Adipose tissue (tissue), 3 donors: ENCODE measurements around the gene IRF2. TPM values are rescaled to one million over a fixed set of nuclear protein-coding genes. Genes with fewer than 3 reads are reported as not detected.
A peak's percentile ranks its signal among the peaks of the same experiment; 100 is the strongest.
"Not testable (repeated sequence)": the region's sequence is repeated elsewhere in the genome, so short reads cannot be mapped to it uniquely, and the experiment has no call there.

ENCODE experiments used
- H3K27ac ChIP-seq: one replicate; pipeline ENCODE4 v1.5.1; 2013; ENCODE audit warnings: low read depth, low read length
- WGBS, 3 donors: extraction: QIAGEN DNeasy Blood & Tissue Kit; methylation state at CpG; one replicate each; pipeline ENCODE4 v1.1.7; 2013; 5-methylcytosine and 5-hydroxymethylcytosine counted together
- polyA plus RNA-seq, 3 donors: library from polyadenylated mRNA; stranded (reverse); fragments of 200-250 nt; gene quantifications; one replicate each; pipeline ENCODE4 v1.2.3, GENCODE V29; 2013
- donor health status: healthy with polysubstance abuse.
- donor health status: Bipolar disorder and iron deficiency.
- donor health status: healthy.

Gene IRF2
- polyA plus RNA-seq, 3 donors: 12.6 to 22.8 (median 18.9) TPM

DNA sequence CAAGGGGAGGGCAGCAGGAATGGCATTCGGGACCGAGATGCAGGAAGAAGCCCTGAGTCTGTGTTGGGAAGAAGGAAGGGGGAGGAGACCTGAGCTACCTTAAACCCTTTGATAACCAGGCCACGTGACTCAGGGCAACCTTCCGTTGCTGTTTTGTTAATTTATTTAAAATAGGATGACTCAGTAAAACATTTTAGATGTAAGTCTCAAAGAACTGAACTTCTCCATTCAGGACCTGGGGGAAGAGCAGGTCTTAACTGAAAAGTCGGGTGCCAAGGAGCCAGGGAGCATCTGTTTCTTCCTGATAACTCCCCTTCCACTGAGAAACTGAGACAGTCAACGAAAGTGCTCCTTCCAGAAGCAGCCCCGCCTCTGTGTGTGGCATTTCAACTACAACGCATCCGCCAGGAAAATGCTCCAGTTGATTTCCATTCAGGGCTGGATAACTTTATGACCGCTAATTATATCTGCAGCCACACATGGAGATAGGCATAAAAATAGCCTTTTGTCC is 88.0 kb downstream of the IRF2 start:
- WGBS, 3 donors: 54 to 58% (median 57%) methylated on average over 10 of the region's 10 CpGs
- H3K27ac ChIP-seq: no peak overlapping the region

DNA sequence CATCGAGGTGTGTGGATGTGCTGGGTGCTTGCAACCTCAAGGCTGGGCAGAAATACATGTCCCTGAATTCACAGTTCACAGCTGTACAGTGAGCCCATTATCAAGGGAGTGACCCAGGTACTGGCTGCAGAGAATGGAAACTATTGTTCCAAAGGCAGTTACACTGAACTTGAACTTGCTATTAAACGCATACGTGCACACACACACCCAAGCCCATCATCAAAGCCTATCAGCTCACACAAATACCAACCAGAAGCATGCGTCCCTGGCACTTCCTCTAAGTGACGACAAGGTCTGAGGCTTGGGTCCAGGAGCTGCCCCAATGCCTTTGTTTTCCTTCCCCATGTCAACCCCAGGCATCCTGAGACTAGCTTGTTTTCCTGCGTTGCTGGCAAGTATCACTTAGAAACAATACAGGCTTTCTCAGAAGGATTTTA is 88.6 kb downstream of the IRF2 start:
- WGBS, 3 donors: 36 to 55% (median 53%) methylated on average over 6 of the region's 6 CpGs
- no peak overlapping the region for H3K27ac ChIP-seq

DNA sequence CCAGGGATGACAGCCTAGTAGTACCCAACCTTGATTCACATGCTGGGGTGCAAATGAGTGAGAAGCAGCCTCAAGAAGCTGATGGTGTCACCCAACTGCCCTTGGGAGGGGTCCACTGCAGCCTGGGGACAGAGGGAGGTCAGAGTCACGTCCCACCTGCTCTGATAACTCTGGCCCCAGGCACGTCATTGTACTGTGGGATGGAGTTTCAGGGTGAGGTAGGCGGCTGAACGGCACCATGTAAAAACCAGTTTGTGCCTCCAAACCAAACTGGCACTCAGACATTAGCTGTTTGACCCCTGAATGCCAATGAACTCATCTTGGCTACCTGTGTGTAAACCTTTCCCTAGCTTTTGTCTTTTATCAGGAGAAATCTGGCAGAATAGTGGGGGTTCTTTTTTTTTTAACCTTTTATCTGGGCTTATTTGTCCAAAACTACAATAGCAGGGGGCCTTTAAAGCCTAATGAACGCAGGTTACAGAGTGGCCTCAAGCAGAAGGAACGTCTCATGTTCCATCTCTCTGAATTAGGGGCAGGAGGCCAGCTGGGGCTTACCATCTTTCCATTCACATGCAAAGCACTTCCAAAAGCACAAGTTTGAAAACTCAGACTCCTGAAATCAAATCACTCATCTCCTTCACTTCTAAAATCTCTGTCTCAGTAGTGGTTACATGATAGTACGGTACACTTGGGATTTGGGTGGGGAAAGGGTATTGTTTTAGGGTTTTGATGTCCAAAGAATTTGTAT is 89.4 kb downstream of the IRF2 start:
- peak overlapping the region; percentile 21 for H3K27ac ChIP-seq
- 69 to 77% (median 77%) methylated on average over 7 of the region's 7 CpGs for WGBS, 3 donors

DNA sequence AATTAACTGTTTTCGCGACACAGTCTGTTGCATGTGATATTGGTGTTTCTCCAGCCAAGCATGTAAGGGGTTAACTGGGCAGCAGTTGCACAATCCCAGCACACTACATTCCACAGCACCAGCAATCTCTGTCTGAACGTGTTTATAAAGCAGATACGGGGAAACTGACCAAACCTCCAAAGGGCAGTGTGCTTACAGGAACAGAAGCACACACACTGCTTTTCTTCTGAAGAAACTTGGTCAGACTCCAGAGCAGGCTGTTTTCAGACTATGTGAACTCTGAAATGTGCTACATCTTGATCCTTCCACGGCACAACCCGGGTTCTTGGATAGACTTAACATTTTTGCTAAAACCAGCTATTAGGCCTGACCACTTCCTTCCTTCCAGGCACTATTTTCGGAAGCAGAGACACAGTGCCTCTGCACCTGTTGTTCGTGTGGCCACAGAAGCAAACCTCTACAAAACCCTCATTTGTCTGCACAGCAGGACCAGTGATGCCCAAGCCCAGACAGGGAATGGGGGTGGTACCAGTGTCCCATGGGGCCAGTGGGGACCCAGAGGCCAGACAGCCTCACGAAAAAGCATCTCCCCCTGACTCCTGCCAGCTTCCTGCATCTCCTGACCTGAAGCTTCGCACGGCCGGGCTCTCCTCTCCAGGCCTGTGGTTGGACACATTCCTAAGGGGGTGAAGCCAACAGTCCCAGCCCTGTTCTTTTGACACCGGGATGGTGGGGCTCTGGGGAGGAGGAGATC is 90.1 kb downstream of the IRF2 start:
- WGBS, 3 donors: 11 to 16% (median 14%) methylated on average over 13 of the region's 13 CpGs
- H3K27ac ChIP-seq: peak overlapping the region; percentile 21

DNA sequence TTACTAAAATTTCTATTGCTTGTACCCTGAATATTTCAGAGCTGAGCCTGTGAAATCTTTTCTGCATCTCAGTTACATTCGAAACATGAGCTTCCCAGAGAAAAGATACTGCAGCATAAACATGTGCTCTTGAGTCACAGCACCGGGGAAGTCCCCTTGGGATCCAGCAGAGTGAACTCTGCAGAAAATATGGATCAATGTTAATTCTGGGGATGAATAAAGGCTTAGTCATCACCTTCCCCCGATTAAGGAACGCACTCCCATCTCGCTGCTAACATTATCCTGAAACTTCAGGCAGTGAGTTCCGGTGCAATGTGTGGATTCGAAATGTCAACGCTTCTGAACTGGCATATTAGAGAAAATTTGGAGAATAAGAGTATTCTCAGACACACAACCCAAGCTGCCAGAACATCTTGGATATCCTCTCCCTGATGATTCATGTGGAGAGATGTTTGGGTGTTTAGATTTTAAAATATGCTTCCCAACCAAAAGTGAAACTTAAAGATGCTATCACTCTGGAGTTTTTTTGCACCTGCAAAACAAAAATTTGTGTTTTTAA is 90.8 kb downstream of the IRF2 start:
- WGBS, 3 donors: 24 to 27% (median 25%) methylated on average over 8 of the region's 8 CpGs
- no peak overlapping the region for H3K27ac ChIP-seq

DNA sequence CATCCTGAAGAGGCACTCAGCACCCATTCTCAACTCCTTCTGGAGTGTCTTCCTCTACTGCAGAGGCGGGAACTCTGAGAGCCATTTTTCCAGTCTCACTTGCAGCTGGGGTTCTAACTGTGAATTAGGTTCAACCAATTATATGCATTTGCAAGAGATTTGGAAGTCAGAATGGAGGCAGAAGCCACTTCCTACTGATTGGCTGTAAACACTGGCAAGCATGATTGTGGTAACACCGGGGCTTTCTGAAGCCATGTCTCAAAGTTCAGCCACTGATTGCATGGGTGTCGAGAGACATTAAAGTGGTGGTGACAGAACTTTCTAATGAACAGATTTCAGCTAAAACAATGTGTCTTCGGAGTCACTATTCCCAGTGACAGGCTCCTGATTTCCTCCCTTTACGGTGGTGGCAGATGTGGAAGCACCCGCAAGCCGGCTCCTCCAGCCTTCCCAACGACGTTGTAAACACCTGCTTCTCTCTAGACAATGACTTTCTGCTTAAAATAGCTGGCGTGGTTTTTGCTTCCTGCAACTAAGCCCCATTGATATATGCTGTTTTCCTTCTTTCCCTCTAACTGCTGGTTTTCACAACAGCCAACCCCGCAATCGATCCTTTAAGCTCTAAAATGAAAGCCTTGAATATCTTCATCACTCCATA is 92.0 kb downstream of the IRF2 start:
- no peak overlapping the region for H3K27ac ChIP-seq
- 19 to 37% (median 37%) methylated on average over 12 of the region's 12 CpGs for WGBS, 3 donors

DNA sequence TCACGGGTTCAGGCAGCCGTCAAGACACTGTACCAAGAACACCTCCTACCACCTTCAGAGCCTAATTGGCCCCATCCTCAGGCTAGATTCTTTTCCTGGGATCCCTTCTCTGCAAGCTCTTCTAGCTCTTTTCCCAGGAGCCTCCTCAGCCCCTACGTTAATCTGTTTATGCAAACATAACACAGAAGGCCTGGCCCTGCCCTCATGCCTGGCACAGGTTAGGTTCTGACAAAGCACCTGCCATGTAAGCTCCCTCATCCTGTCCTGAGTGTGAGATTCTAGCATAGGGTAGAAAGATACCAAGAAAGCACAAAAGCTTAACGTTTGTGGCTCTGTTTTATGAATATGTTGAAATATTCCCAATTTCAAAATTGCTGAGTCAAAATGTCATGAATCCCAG is 93.6 kb downstream of the IRF2 start:
- 57 to 69% (median 68%) methylated on average over 4 of the region's 4 CpGs for WGBS, 3 donors
- H3K27ac ChIP-seq: no peak overlapping the region

DNA sequence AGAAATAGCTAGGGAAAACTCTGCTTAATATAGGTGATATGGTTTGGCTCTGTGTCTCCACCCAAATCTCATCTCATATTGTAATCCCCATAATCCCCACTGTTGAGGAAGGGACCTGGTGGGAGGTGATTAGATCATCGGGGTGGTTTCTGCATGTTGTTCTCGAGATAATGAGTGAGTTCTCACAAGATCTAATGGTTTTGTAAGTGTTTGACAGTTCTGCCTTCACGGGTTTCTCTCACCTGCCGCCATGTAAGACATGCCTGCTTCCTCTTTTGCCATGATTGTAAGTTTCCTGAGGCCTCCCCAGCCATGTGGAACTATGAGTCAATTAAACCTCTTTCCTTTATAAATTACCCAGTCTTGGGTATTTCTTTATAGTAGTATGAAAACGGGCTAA is 94.1 kb downstream of the IRF2 start:
- not testable (repeated sequence) for H3K27ac ChIP-seq
- WGBS, 3 donors: 82 to 98% (median 82%) methylated on average over 5 of the region's 5 CpGs

DNA sequence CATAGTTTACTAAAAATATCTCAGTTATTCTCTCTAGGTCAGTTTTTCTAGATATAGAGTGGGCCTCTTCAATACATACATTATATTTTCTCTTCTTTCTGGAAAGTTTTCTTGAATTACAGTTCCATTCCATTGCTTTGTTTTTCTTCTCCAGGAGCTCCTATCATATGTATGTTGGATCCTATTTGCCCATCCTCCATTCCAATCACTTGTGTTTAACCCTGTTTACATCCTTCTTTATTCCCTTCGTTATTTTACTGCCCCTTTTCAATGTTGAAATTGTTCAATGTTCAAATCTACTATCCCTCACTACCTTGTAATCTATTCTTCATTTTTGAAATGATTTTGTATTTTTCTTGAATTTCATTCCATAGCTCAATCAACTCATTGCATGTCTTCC is 97.4 kb downstream of the IRF2 start:
- WGBS, 3 donors: 88 to 100% (median 100%) methylated on average over 1 of the region's 1 CpG
- H3K27ac ChIP-seq: no peak overlapping the region

DNA sequence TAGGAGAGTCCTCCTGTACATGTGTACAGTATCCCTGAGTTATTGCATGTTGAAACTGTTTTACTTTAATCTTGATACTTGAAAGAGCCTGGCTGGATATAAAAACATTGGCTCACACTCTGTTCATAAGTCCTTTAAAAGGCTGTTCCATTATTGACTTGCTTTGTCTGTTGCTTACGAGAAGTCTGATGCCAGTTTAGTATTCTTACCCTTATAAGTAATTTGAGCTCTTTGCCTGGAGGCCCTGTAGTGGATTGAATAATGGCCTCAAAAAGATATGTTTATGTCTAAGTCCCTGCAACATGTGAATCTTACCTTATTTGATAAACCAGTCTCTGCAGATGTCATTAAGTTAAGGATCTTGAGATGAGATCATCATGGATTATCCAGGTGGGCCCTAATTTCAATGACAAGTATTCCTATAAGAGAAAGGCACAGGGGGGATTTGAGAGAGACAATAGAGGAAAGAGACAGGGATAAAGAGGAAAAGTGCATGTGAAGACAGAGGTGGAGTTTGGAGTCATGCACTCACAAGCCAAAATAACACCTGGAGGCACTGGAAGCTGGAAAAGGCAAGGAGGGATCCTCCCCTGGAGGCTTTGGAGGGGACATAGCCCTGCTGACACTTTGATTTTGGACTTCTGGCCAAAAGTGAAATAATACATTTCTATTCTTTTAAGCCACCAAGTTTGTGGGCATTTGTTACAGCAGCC is 98.1 kb downstream of the IRF2 start:
- 95 to 99% (median 95%) methylated on average over 1 of the region's 1 CpG for WGBS, 3 donors
- H3K27ac ChIP-seq: no peak overlapping the region

DNA sequence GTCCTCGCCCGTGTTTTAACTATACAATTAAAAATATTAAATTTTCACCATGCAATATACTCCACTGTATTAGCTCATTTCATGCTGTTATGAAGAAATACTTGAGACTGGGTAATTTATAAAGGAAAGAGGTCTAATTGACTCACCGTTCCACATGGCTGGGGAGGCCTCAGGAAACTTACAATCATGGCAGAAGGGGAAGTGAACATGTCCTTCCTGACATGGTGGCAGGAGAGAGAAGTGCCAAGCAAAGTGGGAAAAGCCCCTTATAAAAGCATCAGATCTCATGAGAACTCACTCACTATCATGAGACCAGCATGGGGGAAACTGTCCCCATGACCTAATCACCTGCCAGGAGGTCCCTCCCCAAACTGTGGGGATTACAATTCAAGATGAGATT is 98.7 kb downstream of the IRF2 start:
- not testable (repeated sequence) for H3K27ac ChIP-seq
- 77 to 90% (median 81%) methylated on average over 3 of the region's 3 CpGs for WGBS, 3 donors

DNA sequence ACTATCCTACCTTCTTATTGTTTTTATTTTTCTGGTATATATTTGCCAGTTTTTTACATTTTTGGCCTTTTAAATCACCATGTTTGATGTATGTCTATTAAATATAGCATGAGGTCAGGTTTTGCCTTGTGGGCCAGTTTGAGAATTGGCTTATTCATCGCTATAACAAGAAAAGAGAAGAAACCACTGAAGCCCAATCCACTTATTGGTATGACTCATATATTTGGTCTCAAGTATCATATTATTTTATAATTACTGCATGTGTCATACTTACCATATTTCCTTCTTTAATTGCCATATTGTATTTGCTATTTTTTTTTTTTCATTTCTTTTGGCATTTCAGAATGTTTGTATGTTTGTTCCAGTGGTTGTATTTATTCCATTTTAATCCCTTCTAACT is 99.3 kb downstream of the IRF2 start:
- WGBS, 3 donors: 87 to 100% (median 89%) methylated on average over 1 of the region's 1 CpG

DNA sequence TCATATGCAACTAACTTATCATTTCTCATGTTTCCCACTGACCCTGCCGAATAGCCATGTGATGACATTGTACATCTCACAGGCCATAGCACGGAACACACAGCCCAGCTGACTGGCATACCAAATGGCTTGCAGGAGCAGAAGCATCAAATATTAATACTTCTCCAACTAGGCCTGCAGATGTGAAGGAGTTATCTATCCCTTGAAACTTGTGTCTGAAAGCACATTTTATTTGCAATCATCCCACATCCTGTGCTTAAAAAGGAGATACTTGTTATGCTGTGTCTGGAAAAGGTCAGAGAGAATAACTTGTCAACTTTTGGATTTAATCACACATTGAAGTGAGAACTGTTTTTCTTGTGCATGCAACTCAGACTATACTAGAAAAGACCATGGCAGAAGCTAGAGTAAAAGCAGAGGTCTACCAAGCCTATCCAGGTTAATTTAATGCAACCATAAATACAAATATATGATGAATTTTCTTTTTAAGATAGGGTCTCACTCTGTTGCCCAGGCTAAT is 100.4 kb downstream of the IRF2 start:
- H3K27ac ChIP-seq: no peak overlapping the region
- 83 to 90% (median 87%) methylated on average over 2 of the region's 2 CpGs for WGBS, 3 donors

More for the DNA sequence above, 99.3 kb downstream of the IRF2 start:
- H3K27ac ChIP-seq: no peak overlapping the region

DNA sequence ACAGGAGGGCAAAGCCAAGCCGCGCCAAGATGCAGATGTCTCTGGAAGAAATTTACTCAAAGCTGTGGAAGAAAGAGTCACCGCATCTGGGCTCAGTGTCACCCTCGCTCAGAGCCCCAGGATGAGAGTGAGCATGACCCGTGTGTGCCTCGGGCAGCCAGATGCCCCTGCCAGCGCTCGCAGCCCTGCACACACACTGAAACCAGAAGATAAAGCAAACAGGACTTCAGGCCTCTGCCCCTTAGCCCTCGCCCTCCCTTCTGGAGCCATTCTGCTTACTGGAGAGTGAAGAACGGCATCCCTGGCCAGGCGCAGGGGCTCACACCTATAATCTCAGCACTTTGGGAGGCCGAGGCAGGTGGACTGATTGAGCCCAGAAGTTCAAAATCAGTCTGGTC is 103.0 kb downstream of the IRF2 start:
- WGBS, 3 donors: 83 to 93% (median 84%) methylated on average over 12 of the region's 12 CpGs
- no peak overlapping the region for H3K27ac ChIP-seq

DNA sequence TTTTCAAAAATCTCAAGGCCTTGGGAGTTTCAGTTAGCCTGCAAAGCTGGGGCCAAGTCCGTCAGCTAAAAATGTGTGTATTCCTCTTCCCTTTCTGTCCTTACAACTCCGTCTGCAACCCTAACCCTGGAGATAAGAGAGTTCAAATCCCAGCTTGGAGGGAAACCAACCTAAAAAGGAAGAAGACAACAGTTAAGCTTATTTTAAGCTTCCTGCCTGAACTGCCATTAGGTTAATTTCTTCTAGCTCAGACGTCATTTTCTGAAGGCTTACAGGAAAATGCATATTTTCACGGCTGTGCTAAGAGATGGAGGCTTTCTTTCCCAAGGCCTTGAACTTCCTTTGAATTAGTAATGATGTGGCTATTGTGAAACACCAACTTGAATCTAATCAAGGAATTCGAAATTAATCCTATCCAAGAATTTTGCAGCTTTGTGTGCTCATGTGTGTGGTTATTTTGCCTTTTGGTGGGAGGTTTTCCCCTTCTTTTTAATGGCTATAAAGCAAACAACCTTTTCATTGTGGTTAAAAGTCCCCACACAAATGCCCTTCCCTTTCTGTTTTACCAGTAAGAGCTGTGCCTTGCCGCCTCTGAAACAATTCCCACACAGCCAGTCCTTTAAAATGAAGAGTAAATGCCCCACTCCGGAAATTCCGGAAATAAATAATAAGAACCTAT is 103.5 kb downstream of the IRF2 start:
- WGBS, 3 donors: 47 to 74% (median 52%) methylated on average over 8 of the region's 8 CpGs
- H3K27ac ChIP-seq: no peak overlapping the region

DNA sequence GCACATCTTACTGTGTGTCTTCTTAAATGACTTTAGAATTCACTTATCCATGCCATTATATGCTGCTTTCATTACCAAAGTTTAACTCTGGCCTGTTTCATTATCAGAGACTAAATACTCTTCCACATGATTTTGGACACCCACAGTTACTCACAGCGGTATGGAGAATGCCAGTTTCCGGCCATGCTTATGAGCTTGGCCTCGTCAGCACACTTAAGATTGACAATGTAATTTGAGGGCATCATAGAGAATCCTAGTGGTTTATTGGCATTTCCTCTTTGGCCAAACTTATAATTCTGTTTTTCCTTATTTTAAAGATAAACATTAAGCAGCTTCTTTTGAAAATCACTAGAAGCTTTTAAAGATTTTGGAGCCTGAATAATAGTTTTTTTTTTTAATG is 104.5 kb downstream of the IRF2 start:
- WGBS, 3 donors: 91 to 94% (median 93%) methylated on average over 3 of the region's 3 CpGs
- H3K27ac ChIP-seq: no peak overlapping the region

DNA sequence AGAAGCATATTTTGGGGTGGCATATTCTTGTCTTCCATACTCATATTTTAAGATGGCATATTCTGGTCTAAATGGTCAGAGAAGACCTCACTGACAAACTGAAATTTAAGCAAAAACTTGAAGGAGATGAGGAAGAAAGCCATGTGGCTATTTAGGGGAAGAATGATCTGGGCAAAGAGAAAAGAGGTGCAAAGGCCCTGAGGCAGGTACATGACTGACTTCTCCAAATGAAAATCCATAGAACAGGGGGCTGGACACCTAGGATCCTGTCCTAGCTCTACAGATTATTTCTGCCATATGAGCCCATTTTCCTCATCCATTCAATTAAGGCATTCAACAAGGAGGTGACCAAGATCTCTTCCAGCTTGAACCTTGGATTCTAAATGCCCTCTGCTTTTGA is 105.6 kb downstream of the IRF2 start:
- H3K27ac ChIP-seq: no peak overlapping the region

DNA sequence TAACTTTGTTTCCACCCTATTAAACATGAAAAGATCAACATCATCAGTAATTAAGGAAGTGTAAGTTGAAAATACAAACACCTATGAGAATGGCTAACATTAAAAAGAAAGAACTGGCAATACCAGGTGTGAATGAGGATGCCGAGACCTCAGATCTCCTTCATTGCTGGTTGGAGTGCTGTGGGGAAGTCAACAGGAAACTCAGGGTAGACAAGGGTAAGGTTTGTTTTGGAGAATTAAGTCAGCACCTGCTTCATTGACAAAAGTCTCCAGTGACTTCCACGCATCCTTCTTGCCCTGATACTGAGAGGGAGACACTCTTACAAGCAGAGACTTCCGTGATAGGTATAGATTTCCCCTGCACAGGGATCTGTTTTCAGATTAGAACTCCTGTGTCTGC is 106.1 kb downstream of the IRF2 start:
- H3K27ac ChIP-seq: no peak overlapping the region
- WGBS, 3 donors: 91 to 93% (median 92%) methylated on average over 3 of the region's 3 CpGs
